GM21529 (cell line): ENCODE data around the gene SCG2.
"Not testable (repeated sequence)": the region's sequence is repeated elsewhere in the genome, so short reads cannot be mapped to it uniquely, and the experiment has no call there.

Experiments
- ATAC-seq: cut with Tn5 transposase; IDR thresholded peaks from one replicate; pipeline ENCODE4 v1.9.1; 2021; ENCODE audit not compliant: unreplicated experiment

SCG2 gene

DNA sequence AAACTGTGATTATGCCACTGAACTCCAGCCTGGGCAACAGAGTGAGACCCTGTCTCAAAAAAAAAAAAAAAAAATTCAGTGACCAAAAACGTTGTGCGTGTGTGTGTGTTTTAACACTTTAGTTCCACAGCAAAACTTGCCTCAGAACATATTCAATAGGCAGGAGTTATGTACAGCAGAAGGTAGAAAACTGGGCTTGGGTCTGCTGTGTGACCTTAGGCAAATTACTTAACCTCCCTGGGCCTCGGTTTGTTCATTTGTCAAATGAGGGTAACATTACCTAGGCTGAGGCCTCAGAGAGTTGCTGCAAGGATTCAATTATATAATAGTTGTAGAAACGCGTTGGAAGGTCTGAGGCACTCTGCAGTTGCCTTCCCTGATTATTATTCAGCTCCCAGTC is 10.3 kb upstream of the SCG2 start:
- ATAC-seq, result no peak

DNA sequence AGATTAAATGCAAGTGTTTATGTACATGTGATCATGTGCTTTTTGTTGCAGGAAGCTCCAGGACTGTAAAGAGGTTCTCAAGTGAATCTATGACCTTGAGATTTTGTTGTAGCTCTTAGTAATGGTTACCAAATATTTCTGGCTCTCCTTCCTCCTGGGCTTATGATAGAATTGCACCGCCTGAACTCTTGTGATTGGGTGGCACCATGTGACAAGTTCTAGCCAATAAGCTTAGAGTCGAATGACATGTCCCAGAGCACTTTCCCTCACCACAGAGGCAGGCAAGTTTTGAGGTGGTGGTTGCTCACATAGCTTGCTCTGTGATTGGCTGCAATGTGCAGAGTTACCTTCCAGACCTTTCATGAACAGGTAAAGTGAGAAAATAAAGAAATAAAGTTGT is 8.9 kb upstream of the SCG2 start:
- no peak for ATAC-seq

DNA sequence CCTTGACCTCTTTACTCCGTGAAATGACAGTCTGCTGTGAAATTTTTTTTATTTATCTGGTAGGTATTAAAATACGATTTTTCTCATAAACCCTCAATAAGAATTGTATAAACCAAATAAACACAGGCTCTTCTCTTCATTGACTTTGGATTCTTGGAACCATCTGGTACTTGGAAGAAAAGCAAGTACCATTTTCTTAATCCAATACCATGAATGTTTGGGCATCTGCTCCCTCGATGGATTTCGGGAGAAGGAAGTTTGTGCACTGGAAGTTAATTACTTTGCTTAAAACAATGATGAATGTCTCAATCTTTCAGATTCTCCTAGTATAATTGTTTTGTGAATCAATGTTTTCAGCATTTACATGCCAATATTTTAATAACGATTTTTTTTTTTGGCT is 5.3 kb upstream of the SCG2 start:
- ATAC-seq, result no peak

DNA sequence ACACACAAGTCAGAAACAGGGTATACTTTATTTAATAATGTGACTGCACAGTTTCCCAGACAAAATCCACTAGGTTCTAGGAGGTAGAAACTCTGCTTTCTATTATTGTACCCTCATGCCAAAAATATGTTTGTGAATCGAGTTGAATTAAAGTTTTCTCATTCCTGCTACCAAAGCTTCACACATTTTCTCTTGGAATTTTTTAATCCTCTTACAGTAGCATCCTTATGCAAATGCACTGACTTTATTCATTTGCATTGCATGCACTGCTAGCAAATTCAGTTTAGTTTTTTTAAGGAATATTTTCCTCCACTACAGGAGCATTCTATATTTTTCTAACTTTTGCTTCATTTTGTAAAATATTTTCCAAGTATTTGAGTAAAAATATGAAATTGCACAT is 4.8 kb upstream of the SCG2 start:
- no peak for ATAC-seq

DNA sequence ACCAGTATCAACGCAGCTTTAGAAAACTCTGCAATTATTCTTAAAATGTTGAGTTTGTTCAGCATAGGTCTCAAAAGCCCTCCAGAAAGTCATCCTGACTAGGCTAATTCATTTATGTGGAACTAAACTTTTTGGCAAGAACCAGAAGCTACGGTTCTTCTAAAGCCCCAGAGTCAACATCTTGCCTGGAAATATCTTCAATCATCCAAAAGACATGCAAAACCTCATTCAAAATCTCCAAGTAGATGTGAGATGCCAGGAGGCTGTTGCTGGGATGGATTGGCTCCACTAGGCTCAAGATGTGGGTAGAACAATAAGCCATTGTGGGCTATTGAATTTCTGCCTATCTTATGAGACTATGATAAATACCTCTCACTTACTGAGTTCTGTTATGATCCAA is 2.1 kb upstream of the SCG2 start:
- ATAC-seq, result no peak

DNA sequence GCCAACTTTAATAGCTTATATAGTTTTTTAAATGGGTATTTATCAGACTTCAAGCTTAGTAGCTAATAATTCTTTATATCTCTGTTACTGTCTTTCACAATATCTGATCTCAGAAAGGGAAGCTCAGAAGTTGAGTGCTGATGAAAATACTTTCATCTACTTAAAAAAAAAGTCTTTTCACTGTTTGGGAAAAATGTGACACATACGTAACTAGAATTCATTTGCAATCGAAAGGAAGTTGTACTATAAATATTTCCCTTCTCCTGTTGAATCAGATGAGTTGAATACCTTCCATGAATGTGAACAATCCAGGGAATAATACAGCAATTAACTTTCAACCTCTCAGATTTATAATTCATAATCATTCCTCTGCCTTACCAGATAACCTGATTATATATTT is 811 bp upstream of the SCG2 start:
- no peak for ATAC-seq

DNA sequence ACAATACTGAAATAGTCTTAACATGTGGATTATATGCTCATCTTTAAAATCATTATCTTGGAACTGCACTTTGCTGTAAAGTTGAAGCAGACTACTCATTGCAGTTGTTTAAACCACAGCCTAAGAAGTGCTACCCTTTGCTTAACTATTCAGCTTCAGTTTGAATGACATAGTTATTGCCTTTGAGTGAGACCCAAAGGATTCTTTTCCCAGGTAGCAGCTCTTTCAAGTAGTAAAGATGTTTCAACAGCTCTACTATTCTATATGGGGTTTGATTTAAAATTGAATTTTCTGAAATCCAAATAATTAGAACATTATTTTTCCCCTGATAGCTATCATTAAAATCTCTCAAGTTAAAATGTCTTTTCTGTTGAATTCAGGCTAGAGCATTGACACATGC is 1.1 kb downstream of the SCG2 start:
- ATAC-seq, result no peak

DNA sequence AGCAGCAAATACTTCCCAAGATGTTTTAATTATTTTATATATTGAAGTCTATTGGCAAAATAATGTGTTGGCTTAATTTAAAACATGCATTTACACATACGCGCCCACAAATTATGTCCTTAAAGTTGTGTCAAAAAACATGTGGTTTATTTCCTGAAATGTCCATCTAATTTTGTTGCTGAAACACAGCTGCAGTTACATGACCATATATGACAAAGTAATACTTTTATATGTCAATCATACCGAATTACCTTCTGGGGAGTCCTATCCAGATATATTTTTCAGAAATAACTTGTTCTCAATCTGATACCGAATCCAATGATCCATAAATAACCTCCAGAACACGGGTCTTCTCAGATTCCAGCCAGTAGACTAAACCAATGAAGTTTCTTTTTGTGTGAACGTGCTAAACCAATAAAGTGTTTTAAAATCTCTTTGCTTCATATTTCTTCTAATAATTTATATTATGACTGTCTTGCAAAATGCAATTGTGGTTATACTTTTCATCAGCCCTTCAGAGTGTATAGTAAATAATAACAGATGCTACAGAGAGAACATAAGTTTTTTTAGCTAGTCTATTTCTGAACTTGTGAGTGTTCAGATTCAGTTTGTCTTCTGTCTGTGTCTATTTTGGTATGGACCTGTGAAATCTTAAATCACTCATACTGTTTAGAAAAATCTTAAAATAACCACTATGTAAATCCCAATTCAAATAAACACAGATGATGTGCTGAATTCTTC is 2.4 kb downstream of the SCG2 start:
- no peak for ATAC-seq

DNA sequence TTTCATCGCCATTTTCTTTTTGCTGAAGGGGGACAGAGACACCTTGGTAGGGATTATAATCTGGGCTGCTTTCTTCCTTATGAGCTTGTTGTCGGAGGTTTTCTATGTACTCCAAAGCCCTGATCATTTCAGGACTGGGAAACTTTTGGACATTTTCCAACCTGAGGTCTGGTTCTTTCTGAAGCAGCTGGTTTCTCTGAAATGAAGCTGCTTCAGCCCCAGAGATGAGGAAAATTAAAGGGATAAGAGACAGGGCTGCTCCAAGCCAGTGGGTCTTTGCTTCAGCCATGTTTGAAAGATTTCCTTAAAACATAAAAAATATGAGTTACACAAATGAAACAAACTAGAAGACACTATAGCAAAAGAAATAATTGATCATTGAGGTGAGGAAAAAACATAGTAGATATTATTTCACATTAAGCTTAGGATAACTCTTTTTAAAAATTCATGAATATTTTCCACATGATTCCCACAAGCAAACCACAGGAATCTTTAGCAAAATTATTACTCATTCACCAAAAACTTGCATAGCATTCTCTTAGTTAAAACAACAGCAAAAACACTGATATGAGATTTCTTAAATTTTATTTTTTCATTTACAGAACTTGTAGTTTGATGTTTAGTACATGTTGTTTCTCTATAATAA is 3.0 kb downstream of the SCG2 start:
- no peak for ATAC-seq

DNA sequence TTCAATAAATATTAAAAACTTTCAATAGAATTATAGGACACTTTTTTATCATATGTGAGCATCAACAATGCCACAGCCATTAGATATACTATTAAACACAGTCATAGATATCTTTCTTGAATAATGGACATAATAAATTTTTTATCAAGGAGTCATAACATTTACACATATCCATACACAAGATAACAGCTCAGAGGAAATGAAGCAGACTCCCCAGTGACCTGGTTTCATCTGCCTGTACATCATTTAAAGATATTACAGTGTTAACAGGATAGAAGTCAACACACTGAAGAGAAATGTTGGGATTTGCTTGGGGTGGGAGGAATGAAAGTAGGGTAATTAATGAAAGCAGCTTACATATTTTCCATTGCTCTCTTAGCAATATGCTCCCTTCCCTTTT is 5.1 kb downstream of the SCG2 start:
- ATAC-seq, result no peak

DNA sequence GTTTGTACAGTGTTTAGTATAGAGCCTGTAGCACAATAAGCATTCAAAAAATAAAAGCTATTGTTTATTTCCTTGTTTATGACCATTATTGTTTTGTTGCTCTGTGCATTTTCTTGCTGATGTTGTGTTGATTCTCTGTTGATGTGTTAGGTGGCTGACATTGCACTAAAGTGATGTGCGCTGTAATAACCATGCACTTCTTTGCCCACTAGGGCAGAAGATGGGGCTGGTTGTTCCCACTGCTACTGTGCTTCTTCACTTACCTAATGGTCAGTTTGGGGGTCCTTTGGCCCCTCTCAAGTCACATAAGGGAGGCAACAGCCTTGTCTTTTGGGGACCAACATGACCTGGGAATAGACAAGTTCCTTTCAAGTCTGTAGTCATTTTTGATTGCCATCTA is 6.0 kb downstream of the SCG2 start:
- ATAC-seq, result no peak

DNA sequence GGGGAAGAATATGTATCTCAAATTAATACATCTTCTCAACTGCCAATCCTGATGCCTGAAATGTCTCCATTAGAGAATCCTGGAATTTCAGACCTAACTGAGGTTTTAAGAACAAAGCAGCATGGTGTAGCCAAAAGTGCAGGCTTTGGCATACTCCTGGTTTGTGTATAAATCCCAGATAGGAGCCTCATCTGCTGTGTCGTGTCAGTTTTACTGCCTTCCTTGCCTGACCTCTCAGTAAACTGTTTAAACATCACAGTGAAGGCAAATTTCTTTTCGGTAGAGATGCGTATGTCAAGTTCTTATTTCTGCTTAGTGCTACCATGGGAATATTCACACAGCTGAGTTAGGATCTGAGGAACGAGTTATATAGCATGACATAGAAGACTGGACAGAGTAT is 7.3 kb downstream of the SCG2 start:
- no peak for ATAC-seq

DNA sequence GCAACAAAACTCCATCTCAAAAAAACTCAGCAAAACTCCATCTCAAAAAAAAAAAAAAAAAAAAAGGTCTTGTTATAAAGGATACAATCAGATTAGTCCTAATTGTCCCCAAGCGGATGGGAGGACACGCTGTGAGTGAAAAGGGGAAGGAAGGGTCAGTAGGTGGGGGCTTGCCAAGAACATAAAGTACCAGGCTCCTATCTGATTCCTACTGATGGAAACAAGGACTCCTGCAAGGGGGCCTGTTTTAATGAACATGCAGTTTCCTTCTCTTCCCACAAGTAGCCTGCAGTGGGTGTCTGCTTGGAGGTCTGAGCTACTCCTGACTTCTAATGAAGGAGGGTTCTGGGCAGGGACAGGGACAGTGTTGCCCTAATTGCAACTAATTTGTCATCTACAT is 7.9 kb downstream of the SCG2 start:
- ATAC-seq, result no peak

DNA sequence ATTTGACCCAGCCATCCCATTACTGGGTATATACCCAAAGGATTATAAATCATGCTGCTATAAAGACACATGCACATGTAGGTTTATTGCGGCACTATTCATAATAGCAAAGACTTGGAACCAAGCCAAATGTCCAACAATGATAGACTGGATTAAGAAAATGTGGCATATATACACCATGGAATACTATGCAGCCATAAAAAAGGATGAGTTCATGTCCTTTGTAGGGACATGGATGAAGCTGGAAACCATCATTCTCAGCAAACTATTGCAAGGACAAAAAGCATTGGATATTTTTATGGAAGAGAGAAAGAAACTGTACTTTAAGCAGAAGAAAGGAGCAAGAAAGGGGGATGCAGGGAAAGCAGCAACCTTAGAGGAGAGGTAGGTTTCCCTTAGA is 9.5 kb downstream of the SCG2 start:
- ATAC-seq, result not testable (repeated sequence)

DNA sequence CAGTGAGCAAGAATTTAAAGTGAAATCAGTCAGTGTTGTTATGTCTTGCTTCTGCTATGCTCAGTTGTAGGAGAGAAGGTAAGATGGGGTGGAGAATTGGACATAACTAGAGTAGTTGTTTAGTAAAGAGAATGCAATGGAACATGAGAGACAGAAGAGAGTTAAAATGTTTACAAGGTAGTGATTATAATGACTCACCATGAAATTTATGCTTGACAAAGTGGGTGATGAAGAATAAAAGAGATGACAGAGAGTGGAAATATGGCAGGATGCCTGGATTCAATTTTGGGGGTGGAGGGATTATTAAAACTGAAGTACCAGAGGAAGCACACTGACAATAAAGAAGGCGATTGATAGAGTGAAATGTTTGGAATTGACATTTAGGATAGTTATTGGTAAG is 10.6 kb downstream of the SCG2 start:
- no peak for ATAC-seq

DNA sequence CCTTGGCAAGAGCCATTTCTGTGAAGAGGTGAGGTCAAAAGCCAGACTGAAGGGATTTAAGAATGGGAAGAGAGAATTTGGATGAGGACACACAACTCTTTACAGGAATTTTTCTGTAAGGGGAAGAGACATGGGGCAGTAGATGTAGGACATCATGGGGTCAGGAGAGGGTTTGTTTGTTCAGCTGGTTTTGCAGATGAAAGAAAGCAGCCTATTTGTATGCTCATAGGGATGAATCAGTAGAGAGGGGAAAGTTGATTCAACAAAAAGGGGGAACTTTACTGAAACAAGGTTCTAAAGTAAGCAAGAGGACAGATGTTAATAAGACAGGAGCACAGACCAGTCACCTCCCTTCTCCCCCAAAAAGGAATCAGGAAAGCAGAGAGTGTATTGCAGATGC is 11.2 kb downstream of the SCG2 start:
- no peak for ATAC-seq

DNA sequence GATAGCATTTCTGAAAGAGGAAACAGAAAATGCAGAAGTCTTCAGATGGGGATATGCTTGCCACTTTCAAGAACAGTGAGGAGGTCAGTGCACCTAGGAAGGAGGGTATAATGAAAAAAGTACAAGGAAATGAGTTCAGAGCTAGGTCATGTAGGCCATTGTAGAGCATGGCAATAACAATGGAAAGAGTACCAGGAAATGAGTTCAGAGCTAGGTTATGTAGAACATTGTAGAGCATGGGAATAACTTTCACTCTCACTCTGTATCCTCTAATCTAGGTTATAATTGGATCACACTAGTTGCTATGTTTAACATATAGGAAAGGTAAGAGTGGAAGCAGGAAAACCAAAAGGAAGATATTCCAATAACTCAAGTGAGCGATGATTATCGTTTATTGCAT is 12.3 kb downstream of the SCG2 start:
- no peak for ATAC-seq

DNA sequence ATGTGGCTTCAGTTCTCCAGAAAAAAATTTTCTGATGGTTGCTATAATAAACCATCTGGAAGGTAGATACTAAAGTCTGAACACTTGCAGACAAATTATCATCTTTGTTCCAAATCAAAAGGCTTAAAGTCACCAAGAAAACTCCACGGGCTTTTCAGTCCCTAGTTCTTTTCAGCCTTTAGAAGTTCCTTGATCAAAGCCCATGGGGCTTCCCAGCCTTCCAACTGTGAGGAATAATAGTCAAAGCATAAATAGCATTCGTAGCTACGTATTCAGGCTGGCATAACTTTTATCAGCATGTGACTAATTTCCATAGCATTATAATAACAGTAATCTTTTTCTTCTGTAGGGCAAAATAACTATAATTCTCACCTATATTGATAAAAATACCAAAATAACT is 13.9 kb downstream of the SCG2 start:
- no peak for ATAC-seq

DNA sequence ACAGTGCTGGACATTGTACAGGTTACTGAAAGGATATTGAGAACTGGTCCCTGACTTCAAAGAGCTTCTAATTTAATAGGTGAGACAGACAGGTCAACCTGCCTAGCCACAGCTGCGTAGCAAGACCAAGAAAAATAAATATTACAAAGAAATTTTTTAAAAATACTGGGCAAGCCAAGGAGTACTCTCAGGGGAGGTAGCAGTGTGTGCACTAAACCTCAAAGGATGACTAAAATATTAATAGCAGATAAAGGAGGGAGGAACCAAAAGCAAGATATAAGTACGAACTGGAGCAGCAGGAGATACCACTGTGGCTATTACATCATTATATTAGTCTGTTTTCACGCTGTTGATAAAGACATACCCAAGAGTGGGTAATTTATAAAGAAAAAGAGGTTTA is 14.9 kb downstream of the SCG2 start:
- ATAC-seq, result no peak

DNA sequence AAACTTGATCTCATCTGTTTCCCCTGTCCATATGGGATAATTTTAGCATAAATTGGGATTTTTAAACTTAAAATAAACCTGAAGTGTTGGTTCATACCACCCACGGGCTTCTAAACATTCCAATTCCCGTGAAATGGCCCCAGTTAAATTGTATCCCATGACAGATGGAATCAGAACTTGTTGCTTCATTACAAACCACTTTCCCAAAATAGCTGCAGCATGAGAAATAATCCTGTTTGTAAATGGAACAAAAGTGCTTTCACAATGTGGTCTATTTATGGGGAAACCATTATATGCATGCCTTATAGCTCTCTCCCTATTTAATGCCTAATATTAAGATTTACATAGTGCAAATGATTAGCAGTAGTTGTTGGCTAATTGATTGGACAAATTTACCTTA is 15.9 kb downstream of the SCG2 start:
- ATAC-seq, result no peak

DNA sequence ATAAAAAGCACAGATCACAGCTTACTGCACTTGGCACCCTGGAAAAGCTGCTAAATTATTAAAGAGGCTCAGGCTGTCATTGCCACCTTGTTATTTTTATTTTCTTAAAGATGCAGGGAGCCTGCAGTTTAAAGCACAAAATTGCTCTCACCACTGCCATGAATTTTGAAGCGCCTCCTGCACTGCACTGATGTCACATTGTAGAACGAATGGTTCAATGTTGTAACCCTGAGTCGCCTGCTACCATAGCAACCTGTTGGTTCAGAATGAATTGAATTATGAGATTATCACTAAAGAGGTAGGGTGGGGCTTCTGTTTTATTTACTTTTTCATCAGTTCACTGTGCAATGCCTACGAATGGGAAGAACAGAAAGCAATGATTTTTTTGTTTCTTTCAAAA is 16.5 kb downstream of the SCG2 start:
- no peak for ATAC-seq

DNA sequence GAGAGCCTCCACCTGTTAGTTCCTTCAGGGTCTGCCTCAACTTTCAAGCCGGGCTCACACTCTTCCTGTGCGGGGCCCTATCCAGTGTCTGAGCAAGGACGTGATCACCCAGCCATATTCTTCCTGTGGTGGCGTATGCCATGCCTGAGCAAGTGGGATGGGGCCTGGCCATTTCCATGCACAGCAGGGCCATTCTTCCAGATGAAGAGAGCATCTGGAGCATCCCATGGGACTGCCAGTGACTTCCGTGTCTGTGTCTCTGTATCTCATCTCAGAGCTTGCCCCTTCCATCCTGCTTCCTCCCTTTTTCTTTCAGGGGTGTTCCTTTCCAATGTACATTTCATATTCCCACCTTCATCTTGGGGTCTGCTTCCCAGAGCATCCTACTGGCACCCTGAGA is 20.2 kb downstream of the SCG2 start:
- ATAC-seq, result no peak

DNA sequence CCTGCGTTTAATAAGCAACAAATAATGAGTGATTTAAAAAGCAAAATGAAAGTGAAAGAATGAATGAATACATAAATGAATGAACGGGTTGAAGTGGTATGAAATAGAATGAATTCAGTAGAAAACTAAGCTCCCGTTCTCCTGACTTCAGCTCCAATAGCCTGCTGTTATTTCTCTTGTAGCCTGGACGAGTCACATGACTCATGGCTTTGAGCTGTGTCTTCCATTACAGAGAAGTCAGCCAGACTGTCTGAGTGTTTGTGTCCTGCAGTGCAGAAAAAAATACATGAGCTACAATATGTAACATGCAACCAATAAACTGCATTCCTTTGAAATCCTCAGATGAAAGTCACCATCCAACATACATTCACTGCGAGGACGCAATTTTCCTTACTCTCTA is 21.2 kb downstream of the SCG2 start:
- no peak for ATAC-seq
